Stimulated activated CD4-positive, alpha-beta T cell treated with anti-CD3 and anti-CD28 coated beads, Interleukin-4, amount 100 ng/mL, for 48 hours (primary cell): Measurements from ENCODE around the gene TIAM2.
"Not testable (repeated sequence)": the region's sequence is repeated elsewhere in the genome, so short reads cannot be mapped to it uniquely, and the experiment has no call there.

Experiments used
- DNase-seq, 2 donors: peaks; one replicate each; pipeline ENCODE4 v3.0.0-alpha.2; 2020; ENCODE audit warnings: low read depth in 2 of 2

Gene TIAM2

DNA sequence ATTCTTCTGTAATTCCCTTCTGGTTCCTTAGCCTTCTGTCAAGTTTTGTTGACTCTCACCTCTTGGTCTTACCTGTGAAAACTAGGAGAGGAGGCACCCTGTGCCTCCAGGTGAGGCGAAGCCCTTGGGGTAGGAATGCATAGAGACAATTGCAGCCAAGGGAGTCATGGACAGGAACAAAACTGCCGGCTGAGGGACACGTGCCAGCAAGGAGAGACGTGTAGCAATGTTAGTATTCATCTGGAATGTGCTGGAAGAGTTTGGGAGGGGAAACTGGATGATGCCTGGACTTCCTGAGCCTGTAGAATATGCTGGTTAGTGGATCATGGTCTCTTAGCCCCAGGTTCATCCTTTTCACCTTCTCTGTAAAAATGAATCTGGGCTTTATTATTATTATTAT lies 3.9 kb upstream of the TIAM2 start:
- no peak for DNase-seq

DNA sequence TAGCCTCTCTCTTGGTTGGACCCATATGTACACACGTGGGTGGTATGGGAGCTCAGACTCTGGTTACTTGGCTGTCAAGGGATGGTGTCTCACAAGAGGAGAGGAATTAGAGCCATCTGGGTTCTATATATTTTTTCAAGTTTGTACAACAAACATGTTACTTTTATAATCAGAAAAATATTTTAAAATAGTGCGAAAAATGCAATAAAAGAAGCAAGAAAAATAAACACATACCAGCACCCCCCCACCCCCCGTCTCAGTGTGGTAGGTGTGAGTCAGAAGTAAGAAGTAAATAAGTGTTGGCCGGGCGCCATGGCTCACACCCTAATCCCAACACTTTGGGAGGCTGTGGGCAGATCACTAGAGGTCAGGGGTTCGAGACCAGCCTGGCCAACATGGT lies 2.1 kb upstream of the TIAM2 start:
- DNase-seq, result no peak

DNA sequence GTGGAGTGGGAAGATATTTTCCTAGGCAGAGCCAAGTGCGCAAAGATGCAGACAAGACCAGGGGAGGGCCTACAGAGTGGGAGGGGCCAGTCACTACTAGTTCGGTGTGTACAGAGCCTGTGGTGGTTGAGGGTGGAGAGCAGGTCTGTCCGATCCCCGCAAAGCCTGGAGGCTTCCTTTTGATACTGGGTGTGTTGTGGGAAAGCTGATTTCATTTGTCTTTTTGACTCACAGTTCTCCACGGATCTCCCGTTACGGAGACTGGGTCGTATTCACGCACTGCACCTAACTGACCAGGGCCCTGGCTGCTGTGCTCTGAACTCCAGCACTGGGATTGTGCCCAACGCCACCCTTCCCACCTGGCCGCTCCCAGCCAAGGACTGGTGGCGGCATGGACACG lies 1.4 kb upstream of the TIAM2 start:
- DNase-seq, result no peak

DNA sequence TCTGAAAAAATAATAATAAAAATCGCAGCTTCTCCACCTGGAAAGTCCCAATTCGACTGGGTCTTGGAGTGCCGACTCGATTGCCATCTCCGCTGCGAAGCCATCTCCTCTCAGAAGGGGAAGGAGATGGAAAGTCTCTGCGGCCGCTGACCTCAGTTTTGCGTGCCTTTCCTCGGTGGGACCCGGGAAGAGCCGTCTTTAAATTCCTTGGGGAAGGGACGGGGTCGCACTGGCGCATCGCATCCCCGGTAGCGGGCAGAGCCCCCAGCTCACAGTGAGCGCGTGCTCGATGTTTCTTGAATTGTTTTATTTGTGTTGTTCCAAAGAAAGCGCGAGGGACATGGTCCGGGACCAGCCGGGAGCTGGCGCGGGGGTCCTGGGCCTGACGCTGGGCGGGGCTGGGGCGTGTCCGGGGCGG lies 270 bp upstream of the TIAM2 start:
- DNase-seq, result no peak

DNA sequence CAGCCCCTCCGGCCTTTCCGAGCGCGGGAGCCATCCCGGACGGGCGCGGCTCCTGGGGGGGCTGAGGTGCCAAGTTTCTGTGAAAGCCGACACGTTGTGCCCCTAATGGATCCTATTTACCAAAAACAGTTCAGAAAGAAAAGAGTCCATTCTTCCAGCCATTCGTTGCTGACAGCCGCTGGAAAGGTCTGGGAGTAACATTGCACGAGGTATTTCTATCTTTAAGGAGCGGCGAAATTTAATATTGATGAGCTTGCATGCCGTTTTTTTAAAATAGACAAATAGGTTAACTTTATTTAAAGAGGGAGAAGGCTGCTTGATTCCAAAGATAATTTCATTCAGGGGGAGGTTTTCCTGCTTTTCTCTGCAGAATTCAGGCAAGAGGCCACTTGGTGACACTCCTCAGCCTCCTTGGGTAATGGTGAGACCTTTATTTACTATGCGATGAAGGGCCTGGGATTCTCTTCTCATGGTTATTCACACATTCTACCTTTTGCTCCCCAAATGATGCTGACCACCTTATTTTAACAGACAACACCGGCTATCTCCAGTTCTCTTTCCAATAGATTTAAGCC lies 988 bp downstream of the TIAM2 start:
- DNase-seq, result no peak

DNA sequence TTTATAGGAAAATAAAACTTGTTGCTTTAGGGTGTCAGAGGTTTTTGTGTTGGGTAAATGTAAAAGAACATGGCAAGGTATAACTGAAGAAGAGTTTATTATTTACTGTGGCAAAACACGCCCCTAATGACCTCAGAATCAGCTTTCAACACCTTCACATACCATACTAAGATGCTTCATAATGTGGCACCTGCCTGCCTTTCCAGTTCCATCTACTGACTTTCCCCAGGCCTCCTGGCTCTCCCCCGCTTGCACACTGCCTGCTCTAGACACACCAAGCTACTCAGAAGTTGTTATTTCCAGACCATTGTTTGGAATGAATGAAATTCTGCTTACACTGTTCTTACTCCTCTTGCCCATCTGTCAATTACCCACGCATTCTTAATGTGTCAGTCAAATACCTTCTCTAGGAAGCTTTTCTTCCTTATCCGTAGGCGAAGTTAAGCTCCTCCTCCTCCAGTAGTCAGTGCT lies 1.8 kb downstream of the TIAM2 start:
- DNase-seq, result no peak

DNA sequence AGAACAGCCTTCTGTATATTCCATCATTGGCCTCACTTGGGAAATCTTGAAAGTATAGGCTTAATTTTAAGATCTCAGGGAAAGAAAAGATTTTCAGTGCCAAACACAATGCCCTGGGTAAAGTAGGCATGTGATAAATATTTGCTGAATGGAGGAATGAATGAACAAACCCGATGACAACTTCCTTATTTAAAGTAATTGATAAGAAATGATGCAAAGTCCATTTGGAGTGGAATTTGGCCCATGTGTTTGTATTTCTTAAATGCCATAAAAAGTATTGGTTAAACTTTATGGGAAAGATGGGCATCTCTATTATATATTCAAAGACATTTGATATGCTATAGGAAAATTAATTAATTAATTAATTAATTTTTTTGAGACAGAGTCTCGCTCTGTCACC lies 3.7 kb downstream of the TIAM2 start:
- no peak for DNase-seq

DNA sequence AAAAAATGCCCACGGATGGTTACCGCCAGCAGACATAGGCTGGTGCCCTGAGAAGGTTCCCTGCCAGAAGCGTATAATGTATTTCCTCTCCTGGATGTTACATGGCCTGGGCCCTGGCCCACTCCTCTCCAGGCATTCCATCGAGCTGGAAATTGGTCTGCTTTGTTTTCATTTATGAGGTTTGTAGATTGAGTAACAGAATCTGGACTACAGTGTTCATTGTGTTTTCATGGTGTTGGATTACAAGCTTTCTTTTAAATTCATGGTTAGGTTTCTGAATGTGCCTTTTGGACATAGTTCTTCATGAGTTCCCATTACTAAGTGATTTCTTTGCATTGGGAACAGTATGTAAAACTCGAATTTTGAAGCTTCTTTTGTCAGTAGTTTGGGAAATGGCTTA lies 6.4 kb downstream of the TIAM2 start:
- no peak for DNase-seq

DNA sequence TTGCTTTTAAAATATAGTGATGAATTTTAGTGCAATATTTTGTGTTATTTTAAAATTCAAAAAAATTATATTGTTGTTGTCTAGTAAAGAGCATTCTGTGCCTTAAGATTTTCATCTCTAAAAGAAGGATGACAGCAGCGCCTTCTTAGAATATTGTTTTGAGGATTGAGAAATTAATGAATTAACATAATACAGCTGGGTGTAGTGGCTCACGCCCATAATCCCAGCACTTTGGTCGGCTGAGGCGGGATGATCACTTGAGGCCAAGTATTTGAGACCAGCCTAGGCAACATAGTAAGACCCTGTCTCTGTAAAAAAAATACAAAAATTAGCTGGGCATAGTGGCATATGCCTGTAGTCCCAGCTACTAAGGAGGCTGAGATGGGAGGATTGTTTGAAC lies 6.8 kb downstream of the TIAM2 start:
- DNase-seq, result no peak

DNA sequence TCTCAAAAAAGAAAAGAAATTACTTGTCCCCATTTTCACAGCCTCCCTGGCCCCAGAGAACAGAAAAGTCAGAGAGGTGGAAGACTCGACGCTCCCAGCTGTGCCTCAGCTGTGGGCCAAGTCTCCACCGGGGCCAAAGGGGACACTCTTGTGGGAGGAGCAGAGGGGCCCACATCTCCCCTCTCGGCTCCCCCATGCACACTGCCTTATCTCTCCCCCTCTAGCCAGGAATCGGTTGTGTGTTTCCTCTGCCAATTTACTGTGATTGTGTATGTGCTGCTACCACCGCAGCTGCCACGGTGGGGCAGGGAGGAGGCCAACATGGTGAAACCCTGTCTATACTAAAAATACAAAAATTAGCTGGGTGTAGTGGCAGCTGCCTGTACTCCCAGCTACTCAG lies 8.4 kb downstream of the TIAM2 start:
- no peak for DNase-seq

DNA sequence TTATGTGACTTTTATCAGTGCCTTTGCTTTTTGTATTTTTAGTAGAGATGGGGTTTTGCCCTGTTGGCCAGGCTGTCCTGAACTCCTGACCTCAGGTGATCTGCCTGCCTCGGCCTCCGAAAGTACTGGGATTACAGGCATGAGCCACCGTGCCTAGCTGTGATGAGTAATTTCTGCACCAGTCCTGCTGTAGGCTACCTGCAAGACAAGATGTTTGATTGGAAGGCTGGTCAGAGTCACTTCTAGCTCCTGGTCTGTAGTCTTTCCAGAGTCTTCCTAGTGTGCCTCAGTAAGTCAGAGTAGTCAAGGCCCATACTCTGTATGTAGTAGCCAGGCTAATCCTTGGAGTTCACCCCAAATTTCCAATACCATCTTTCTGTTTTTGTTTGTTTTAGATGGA lies 8.9 kb downstream of the TIAM2 start:
- no peak for DNase-seq

DNA sequence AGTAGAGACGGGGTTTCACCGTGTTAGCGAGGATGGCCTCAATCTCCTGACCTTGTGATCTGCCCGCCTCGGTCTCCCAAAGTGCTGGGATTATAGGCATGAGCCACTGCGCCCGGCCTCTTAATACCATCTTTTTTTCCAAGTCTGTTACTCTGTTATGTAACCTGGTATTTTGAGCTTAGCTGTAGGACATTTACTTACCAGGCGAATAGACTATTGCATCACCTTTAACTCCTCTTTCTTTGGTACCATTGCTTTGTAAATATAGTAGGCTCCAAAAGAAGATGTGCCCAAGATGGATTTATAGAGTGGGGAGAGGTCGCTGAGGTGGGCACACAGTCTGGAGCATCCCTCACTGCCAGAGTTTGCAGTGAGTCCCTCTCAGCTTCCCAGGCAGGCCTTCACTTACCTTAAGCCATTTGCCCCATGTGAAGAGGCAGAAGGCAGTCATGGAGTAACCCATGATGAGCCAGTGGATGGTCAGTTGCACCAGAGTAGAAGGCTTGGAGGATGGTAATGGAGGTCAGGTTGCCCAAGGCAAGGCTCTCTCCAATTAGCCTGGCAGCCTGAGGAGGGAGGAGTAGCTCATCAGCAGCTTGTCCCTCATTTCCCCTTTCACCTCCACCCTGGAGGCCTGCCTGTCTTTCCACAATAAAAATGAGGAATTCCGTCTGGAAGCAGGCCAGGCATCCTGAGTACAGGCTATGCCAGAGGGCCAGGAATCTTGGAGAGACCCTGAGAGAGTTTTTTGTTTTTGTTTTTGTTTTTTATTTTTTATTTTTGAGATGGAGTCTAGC lies 9.7 kb downstream of the TIAM2 start:
- DNase-seq, result no peak

DNA sequence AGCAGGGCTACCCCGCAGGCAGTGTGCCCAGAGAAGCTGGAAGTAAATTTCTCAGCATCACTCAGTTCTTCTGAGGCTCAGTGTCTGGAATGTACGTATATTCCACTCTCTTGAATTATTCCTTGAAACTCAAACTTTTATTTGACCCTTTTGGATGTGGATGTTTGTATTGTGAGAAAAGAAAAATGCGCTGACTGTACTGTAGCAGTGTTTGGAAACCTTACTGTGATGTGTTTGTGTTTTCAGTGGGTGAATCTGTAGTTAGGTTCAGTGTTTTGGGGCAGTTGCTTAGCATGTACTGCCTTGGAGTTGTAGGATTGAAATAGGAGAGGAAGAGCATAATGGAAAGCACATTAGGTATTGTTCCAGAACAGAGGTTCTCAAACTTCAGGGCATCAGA lies 13.5 kb downstream of the TIAM2 start:
- DNase-seq, result no peak

DNA sequence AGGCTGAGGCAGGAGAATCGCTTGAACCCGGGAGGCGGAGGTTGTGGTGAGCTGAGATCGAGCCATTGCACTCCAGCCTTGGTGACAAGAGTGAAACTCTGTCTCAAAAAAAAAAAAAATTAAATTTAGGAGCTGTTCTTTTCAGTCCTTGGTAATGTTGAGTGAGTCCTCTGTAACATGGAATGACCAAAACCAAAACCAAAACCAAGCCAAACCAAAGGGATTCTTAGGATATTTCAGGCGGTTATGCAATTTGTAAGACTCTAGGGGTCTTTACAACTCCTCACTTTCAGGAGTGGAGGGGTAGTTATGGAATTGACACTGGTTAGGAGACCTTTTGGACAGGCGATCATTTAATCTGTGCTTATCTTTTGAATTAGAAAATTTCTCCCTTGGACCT lies 15.8 kb downstream of the TIAM2 start:
- no peak for DNase-seq

DNA sequence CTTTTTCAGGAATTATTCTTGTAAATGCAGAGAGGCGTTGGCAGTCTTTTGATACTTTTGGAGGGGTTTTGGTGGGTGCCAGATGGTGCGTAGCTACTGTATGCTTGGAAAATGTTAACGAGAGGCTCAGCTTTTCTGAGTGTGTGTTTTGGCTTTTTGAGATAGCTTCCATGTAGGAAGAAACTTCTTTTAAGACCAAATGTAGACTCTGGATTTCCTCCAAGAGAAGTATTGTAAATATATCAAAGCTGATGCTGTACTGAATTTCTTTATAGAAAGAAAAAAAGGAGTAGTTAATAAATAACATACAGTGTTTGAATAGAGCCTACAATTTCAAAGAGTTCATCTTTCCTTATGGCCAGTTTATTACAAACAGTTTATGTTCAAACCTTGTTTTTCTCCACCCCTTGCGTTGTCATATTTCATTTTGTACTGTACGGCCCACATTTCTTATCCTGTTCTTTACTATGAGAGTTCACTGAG lies 16.7 kb downstream of the TIAM2 start:
- DNase-seq, result no peak

DNA sequence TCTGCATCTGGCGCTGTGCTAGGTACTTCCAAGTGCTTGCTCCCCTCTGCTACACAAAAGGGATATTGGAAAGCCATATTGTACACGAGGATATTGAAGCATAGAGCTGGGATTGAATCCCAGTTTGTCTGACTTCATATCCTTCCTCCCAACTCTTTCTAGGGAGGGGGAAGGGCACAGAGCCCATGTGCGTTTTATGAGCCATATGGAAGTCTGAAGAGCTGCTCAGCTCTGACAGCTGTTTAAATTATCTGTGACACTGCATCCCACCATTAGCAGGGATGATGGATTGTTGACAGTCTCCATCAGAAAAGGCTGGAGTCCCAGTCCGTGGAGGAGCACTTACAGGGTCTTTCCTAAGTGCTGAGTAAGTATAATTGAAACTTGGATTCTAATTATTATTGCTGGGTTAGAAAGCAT lies 18.4 kb downstream of the TIAM2 start:
- DNase-seq, result no peak

DNA sequence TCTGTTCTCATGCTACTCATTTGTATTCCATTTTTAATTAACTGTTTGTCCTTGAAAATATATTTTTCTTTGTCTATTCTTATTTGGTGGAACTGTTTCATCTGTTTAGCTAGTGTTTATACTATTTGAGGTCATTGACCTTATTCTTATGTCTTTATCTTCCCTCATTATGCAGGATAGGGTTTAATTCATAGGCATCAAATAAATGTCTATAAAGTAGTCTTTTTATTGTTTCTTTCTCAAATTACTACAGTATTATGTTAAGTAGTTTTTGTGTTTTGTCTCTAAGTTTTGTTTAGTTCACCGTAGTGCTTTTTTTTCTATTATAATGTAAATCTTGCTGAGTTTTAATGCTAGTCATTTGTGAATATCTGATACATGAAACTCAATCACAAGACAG lies 19.0 kb downstream of the TIAM2 start:
- DNase-seq, result no peak

DNA sequence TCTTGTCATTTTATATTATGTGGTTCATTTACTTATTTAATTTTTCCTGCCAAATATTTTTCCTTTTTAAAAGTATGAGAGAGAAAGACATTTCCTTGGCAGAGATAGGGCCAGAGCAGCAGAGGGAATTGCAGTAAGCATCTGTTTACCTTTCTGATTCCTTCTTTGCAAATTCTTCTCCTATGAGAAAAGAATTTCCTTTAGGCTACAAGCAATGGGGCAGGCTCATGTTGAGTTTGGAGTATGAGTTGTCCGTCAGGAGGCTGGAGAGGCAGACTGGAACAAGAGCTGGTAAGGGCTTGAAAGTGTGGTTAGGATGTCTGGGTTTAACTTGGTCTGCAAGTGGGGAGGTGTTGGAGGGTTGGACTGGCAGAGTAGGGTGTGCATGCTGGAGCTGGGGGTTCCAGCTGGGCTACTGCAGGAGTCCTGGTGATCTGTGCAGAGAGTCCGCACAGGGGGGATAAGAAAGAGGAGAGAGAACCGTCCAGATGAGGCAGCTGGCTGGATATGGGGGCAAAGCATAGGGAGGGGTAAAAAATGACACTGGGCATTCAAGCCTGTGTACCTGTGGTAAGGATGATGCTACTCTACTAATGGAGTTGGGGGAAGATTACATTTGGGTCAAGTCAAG lies 19.7 kb downstream of the TIAM2 start:
- no peak for DNase-seq

DNA sequence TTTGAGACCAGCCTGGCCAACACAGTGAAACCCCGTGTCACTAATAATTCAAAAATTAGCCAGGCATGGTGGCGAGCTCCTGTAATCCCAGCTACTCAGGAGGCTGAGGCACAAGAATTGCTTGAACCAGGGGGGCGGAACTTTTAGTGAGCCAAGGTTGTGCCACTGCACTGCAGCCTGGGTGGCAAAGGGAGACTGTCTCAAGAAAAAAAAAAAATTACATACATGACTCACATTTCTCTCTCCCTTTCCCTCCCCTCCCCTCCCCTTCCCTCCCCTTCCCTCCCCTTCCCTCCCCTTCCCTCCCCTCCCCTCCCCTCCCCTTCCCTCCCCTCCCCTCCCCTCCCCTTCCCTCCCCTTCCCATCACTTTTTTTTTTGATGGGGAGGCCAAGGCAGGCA lies 23.3 kb downstream of the TIAM2 start:
- not testable (repeated sequence) for DNase-seq

DNA sequence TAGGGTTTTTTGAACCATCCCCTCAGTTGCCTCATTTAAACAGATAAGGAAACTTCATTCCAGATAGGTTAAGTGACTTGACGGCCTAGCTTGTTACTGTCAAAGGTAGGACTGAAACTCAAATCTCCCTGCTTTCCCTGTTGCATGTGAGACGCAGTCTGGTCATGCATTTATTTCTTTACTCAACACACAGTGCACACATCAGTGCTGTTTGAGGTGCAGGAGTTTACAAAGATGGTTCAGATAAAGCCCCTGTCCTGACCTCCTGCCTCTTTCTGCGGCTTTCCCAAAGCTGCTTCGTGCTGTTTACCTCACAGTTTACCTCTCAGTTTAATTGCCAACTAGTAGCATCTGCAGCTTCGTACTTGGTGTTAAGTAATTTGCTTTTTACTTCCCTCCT lies 26.6 kb downstream of the TIAM2 start:
- no peak for DNase-seq

DNA sequence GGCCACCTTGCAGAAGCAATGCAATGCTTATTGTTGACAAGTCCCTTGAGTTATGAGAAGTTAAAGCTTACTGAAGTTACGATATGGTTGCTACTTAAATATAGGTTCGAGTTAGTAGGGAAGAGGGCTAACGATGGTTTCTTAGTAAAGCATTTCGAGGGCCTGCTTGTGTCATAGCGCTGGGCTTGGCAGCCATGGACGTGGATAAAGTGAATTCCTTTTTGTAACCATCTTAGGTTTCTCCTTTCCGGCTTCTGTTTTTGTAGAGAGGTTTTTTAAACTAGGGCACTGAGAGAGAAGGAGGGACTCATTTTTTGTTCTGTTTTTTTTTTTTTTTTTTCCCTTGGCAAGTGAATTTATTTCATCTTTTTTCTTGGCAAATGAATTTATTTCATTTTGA lies 27.6 kb downstream of the TIAM2 start:
- no peak for DNase-seq

DNA sequence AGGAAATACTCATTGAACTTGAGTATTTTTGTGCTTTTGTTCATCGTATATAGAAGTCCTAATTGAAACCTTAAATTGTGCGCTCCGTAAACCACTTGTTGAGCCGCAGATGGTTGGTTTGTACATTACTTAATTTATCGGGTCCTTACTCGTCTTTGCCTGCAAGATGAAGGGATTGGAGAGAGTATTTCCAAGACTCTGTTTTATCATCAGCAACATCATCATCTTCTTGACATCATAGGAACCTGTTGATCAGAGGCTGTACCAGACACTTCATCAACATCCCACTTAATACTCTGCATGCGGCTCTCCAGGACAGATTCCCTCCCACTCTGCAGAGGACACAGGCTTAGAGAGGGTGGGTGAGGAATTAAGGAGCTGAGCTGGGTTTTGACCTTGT lies 28.6 kb downstream of the TIAM2 start:
- DNase-seq, result no peak

DNA sequence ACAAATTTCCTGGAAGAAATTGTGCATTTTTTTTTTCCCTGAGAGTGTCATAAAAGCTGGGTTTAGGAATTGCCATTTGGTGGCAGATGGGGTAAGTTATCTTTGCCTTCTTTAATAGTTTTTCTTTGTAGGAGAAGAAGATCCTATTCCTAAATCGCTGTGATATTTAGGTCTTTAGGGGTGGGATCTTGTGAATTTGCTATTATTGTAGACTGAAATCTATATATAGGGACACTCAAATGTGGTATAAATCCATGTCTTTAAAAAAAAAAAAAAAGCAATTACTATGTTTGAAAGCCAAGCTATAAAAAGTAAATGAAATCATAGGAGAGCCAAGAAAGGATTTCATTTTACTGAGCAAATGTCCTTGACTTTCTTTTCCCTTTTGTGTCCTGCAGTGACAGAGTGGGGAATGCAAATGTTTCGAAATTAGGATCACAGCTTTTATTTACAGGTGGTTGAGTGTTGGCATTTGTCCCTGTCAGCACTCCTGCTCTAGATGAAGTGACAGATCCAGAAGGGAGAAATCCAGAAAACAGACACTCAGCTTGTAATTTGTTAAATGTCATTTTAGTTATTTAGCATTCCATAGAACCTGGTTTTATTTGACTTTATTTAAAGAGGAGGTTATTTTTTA lies 29.4 kb downstream of the TIAM2 start:
- DNase-seq, result no peak
